Natural killer cell (primary cell): ENCODE data around the gene FAM3D. TPM values are rescaled to one million over a fixed set of nuclear protein-coding genes. Genes with fewer than 3 reads are reported as not detected.

Experiments used
- ATAC-seq, 3 donors: fragments of 150-1000 bp in 2 of 3; fragments of 200-7000 bp in 1 of 3; cut with Tn5 transposase; 1 replicate in 1 of 3; 2 replicates in 2 of 3; pipeline ENCODE4 v1.10.0; 2021; ENCODE audit warnings: mild to moderate bottlenecking in 2 of 3, moderate library complexity in 2 of 3
- DNase-seq, 2 donors: peaks; one replicate each; pipeline versions ENCODE4 v3.0.0 to v3.0.0-alpha.2; 2013 to 2021; ENCODE audit warnings: mixed read lengths in 1 of 2
- H3K27ac ChIP-seq: one replicate; pipeline ENCODE4 v1.5.1; 2013; ENCODE audit warnings: mild to moderate bottlenecking, low read length
- H3K27me3 ChIP-seq: one replicate; pipeline ENCODE4 v1.6.1; 2013; ENCODE audit warnings: low read length; ENCODE audit not compliant: control insufficient read depth, insufficient read depth
- H3K36me3 ChIP-seq: one replicate; pipeline ENCODE4 v1.6.1; 2013; ENCODE audit warnings: low read length; ENCODE audit not compliant: control insufficient read depth, insufficient read depth
- H3K4me1 ChIP-seq: one replicate; pipeline ENCODE4 v1.6.1; 2013; ENCODE audit warnings: low read length; ENCODE audit not compliant: control insufficient read depth, insufficient read depth
- H3K4me3 ChIP-seq: one replicate; pipeline ENCODE4 v1.5.1; 2013; ENCODE audit warnings: low read length
- H3K9me3 ChIP-seq: one replicate; pipeline ENCODE4 v1.6.1; 2013; ENCODE audit warnings: low read length; ENCODE audit not compliant: control insufficient read depth, insufficient read depth
- H3K27ac Mint-ChIP-seq, 2 donors: one replicate each; pipeline ENCODE4 v1.8.0; 2022; ENCODE audit warnings: mild to moderate bottlenecking in 2 of 2, mixed read lengths in 2 of 2, moderate library complexity in 1 of 2
- H3K27me3 Mint-ChIP-seq, 2 donors: one replicate each; pipeline ENCODE4 v1.8.0; 2022; ENCODE audit warnings: low read depth in 2 of 2, mixed read lengths in 2 of 2
- H3K36me3 Mint-ChIP-seq: one replicate; pipeline ENCODE4 v1.8.0; 2022; ENCODE audit warnings: mixed read lengths
- H3K4me1 Mint-ChIP-seq, 2 donors: one replicate each; pipeline ENCODE4 v1.8.0; 2022; ENCODE audit warnings: mixed read lengths in 2 of 2
- H3K4me3 Mint-ChIP-seq: one replicate; pipeline ENCODE4 v1.8.0; 2022; ENCODE audit warnings: mild to moderate bottlenecking, moderate library complexity, mixed read lengths
- H3K9me3 Mint-ChIP-seq, 2 donors: one replicate each; pipeline ENCODE4 v1.8.0; 2022; ENCODE audit warnings: mixed read lengths in 2 of 2
- WGBS: methylation state at CpG from one replicate; pipeline ENCODE4 v1.1.7; 2013; ENCODE audit warnings: missing lambda C conversion rate; ENCODE audit not compliant: insufficient coverage; 5-methylcytosine and 5-hydroxymethylcytosine counted together
- intact Hi-C: fragments of 100-400 bp; cut with micrococcal nuclease; formaldehyde crosslinking; loops from one replicate; pipeline ENCODE4 v1.14.2; 2022
- total RNA-seq, 4 donors: library from RNA; stranded (reverse); fragments of 120-200 nt in 1 of 4; gene quantifications; one replicate each; pipeline versions ENCODE4 v1.2.3 to v1.2.4, GENCODE V29; 2013 to 2022
- TF ChIP-seq, protein P1 (sequence below): fragments of 200-600 bp; IDR thresholded peaks from one replicate; pipeline ENCODE4 v1.8.0; 2022; ENCODE audit warnings: antibody characterized with exemption

The FAM3D gene
- total RNA-seq, 3 donors from 2014 or later (not counting 1 experiment from before 2014, with no cell fraction given), result not detected

DNA sequence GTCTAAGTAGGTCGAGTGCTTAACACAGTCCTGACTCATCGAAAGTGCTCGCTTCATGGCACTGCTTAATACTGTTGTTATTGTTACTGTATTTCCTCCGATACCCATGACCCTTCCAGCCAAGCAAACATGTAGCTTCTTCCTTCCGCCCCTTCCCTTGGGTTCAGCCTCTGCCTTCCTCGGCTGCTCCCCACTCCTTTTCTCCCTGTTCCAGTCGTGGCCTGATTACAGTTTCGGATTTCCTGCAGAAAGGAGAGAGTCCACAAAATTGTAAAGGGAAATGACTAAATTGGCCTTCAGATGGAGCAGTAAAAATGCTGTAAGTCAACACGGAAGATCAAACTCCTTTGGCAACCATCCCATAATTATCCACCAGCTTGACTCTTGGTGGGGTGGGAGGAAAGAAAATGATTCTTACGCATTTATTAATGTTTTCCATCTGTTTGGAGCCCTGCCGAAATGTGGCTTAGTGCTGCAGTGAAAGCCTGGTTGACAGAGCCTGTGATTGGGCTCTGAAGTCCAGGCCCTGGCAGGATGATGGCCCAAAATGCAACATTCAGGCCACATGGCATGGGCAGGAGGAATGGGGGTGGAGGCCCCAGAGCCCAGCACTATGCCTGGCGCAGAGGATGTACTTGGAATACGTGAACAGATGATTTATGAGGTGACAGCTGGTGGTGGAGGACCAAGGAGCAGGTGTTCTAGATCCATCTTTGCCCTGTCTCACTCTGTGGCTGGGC lies 37.6 kb downstream of the FAM3D start:
- no peak overlapping the region for H3K4me3 Mint-ChIP-seq
- no peak for ATAC-seq

DNA sequence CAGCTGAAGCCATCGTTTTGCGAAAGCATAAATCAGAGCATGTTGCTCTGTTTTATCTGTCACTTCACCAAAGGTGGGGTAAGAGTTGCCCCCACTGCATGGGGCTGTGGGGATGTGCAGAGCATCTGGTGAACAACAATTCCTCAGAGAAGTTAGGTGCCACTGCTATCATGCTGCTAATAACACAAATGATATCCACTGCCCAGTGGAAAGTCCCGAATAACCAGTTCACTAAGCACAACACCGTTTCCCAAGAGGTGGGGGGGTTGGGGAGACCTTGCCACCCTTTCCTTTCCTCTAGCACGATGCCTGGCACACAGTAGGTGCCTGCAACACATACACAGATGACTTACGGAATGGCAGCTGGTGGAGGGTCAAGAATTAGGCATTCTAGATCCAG lies 38.6 kb downstream of the FAM3D start:
- Histone ChIP-seq H3K4me1 (peaks cover 3% of the 10 kb centered on the region), H3K36me3 (no peaks in the 10 kb centered on the region), H3K27ac (no peak overlapping the region), H3K27me3 (no peaks in the 10 kb centered on the region), H3K4me3 (no peak overlapping the region), H3K9me3 (no peaks in the 10 kb centered on the region)
- H3K4me3 Mint-ChIP-seq, result no peak overlapping the region
- no peaks in the 10 kb centered on the region for H3K9me3 Mint-ChIP-seq
- ATAC-seq, result no peak
- 80% methylated on average over 4 of the region's 6 CpGs for WGBS
- no peak overlapping the region for H3K27ac Mint-ChIP-seq
- H3K4me1 Mint-ChIP-seq, result peaks cover 8 to 10% of the 10 kb centered on the region in 2 donors
- H3K27me3 Mint-ChIP-seq, result peaks cover 7 to 8% of the 10 kb centered on the region in 2 donors
- intact Hi-C loops, result no loop called here
- TF ChIP-seq, protein P1, sequence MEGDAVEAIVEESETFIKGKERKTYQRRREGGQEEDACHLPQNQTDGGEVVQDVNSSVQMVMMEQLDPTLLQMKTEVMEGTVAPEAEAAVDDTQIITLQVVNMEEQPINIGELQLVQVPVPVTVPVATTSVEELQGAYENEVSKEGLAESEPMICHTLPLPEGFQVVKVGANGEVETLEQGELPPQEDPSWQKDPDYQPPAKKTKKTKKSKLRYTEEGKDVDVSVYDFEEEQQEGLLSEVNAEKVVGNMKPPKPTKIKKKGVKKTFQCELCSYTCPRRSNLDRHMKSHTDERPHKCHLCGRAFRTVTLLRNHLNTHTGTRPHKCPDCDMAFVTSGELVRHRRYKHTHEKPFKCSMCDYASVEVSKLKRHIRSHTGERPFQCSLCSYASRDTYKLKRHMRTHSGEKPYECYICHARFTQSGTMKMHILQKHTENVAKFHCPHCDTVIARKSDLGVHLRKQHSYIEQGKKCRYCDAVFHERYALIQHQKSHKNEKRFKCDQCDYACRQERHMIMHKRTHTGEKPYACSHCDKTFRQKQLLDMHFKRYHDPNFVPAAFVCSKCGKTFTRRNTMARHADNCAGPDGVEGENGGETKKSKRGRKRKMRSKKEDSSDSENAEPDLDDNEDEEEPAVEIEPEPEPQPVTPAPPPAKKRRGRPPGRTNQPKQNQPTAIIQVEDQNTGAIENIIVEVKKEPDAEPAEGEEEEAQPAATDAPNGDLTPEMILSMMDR, result no peak
- DNase-seq, result no peak
- no peaks in the 10 kb centered on the region for H3K36me3 Mint-ChIP-seq

More for the DNA sequence above, 37.6 kb downstream of the FAM3D start:
- Mint-ChIP-seq H3K9me3 (no peaks in the 10 kb centered on the region), H3K27ac (no peak overlapping the region), H3K36me3 (no peaks in the 10 kb centered on the region), H3K4me1 (peaks cover 8 to 10% of the 10 kb centered on the region in 2 donors), H3K27me3 (peaks cover 8 to 10% of the 10 kb centered on the region in 2 donors)
- no peaks in the 10 kb centered on the region for H3K36me3 ChIP-seq
- peaks cover 3% of the 10 kb centered on the region for H3K4me1 ChIP-seq
- DNase-seq, result no peak
- H3K27me3 ChIP-seq, result no peaks in the 10 kb centered on the region
- TF ChIP-seq, protein P1, result no peak
- H3K9me3 ChIP-seq, result no peaks in the 10 kb centered on the region
- H3K4me3 ChIP-seq, result no peak overlapping the region
- no peak overlapping the region for H3K27ac ChIP-seq
- intact Hi-C loops, result no loop called here
- WGBS, result 66% methylated on average over 12 of the region's 13 CpGs

DNA sequence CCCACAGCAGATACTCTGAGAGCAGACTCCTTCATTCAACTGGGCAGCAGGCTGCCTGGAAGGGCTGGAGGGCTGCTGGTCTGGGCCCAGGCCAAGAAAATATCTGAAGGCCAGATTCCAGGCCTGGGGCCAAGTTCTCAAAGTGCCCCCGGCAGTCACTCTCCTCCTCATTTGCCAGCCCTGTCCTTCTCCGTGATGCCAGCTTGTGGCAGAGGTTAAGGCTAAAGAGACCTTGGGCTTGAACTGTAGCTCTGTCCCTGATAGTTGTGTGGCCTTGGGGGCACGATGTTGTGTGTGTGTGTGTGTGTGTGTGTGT lies 39.0 kb downstream of the FAM3D start:
- Mint-ChIP-seq H3K27ac (no peak overlapping the region), H3K36me3 (no peaks in the 10 kb centered on the region), H3K9me3 (no peaks in the 10 kb centered on the region), H3K4me3 (no peak overlapping the region), H3K27me3 (peaks cover 7 to 8% of the 10 kb centered on the region in 2 donors), H3K4me1 (peaks cover 8 to 10% of the 10 kb centered on the region in 2 donors)
- no peak for DNase-seq
- TF ChIP-seq, protein P1, result no peak
- Histone ChIP-seq H3K9me3 (no peaks in the 10 kb centered on the region), H3K27me3 (no peaks in the 10 kb centered on the region), H3K4me3 (no peak overlapping the region), H3K27ac (no peak overlapping the region), H3K4me1 (peaks cover 3% of the 10 kb centered on the region), H3K36me3 (no peaks in the 10 kb centered on the region)
- WGBS, result 87% methylated on average over 3 of the region's 3 CpGs
- no peak for ATAC-seq
- intact Hi-C loops, result no loop called here
